K562 (cell line): Measurements from ENCODE around the gene SFMBT2. TPM values are rescaled to one million over a fixed set of nuclear protein-coding genes. Genes with fewer than 3 reads are reported as not detected.

Experiments
- ATAC-seq: fragments of 200-7000 bp; cut with Tn5 transposase; 3 replicates; pipeline ENCODE4 v1.9.1; 2020; ENCODE audit warnings: moderate library complexity
- BruUV-seq: library from RNA; stranded (reverse); fragments of 400-500 nt; replicated peaks from 2 replicates; lab custom pipeline; 2021; lab: Mats Ljungman, UMichigan
- CTCF ChIA-PET: fragments of 300-600 bp; formaldehyde crosslinking; extraction: SDS; loops from one replicate; lab custom pipeline; 2021; ENCODE audit warnings: low intra/inter-chr PET ratio; lab: Yijun Ruan, JAX
- POLR2A ChIA-PET: fragments of 300-600, 350-650 bp; sonication (Branson Sonifier 250); formaldehyde crosslinking; extraction: SDS; loops from one replicate; lab custom pipeline; 2021; ENCODE audit warnings: antibody characterized with exemption, inconsistent platforms; lab: Yijun Ruan, JAX
- DNase-seq, 4 experiments: peaks; one replicate each; pipeline versions ENCODE4 v3.0.0 to v3.0.0-alpha.2; 2011 to 2018; ENCODE audit warnings: low spot score in 3 of 4, mixed read lengths in 3 of 4; ENCODE audit errors: extremely low read depth in 1 of 4
- FAIRE-seq: peaks from 2 replicates; lab custom pipeline; 2011; peaks lifted over from hg19 to GRCh38; lab: Jason Lieb, UNC
- H2AFZ ChIP-seq: 2 replicates; pipeline ENCODE4 v1.6.0; 2011; ENCODE audit warnings: low read depth, low read length, control low read depth, inconsistent platforms
- H3K27ac ChIP-seq: fragments of 200-600 bp; 3 replicates; pipeline ENCODE4 v1.8.0; 2011; ENCODE audit warnings: low read depth, mild to moderate bottlenecking, control low read depth, inconsistent platforms, low read length, moderate library complexity, mixed read lengths; ENCODE audit errors: extremely low read depth
- H3K27me3 ChIP-seq, 2 experiments: fragments of 300-600 bp in 1 of 2; 2 replicates in 1 of 2; 3 replicates in 1 of 2; pipeline versions ENCODE4 v1.6.0 to v1.8.0; 2011; ENCODE audit warnings: inconsistent platforms in 2 of 2, low read length in 2 of 2, mild to moderate bottlenecking in 1 of 2, mixed read lengths in 1 of 2, moderate library complexity in 1 of 2; ENCODE audit not compliant: control insufficient read depth in 2 of 2, insufficient read depth in 2 of 2
- H3K36me3 ChIP-seq: fragments of 300-600 bp; 3 replicates; pipeline ENCODE4 v1.8.0; 2011; ENCODE audit warnings: mild to moderate bottlenecking, low read length, inconsistent platforms; ENCODE audit not compliant: control insufficient read depth, insufficient read depth
- H3K4me1 ChIP-seq, 2 experiments: fragments of 200-600 bp in 1 of 2; replicated peaks in 1 of 2; 2 replicates in 1 of 2; 3 replicates in 1 of 2; pipeline versions ENCODE4 v1.5.1 to v1.8.0; 2011; ENCODE audit warnings: inconsistent platforms in 2 of 2, low read length in 2 of 2, mild to moderate bottlenecking in 1 of 2, mixed read lengths in 1 of 2, moderate library complexity in 1 of 2; ENCODE audit not compliant: control insufficient read depth in 2 of 2, insufficient read depth in 2 of 2
- H3K4me2 ChIP-seq: 2 replicates; pipeline ENCODE4 v1.6.1; 2011; ENCODE audit warnings: low read length, control low read depth, inconsistent platforms, mixed read lengths; ENCODE audit not compliant: insufficient read depth
- H3K4me3 ChIP-seq: fragments of 200-600 bp; sonication (generic), shearing (Covaris generic); 2 replicates; pipeline ENCODE4 v1.5.1; 2016; ENCODE audit warnings: control low read depth, inconsistent platforms
- H3K79me2 ChIP-seq: fragments of 200-600 bp; 3 replicates; pipeline ENCODE4 v1.8.0; 2011; ENCODE audit warnings: low read length, inconsistent platforms; ENCODE audit not compliant: control insufficient read depth, insufficient read depth
- H3K9ac ChIP-seq, 2 experiments: 2 replicates each; pipeline versions ENCODE4 v1.6.0 to v1.6.1; 2011; ENCODE audit warnings: low read depth in 2 of 2, low read length in 2 of 2, control low read depth in 1 of 2, inconsistent platforms in 1 of 2, mild to moderate bottlenecking in 1 of 2, mixed read lengths in 1 of 2; ENCODE audit not compliant: insufficient read depth in 1 of 2
- H3K9me1 ChIP-seq: one replicate; pipeline ENCODE4 v1.6.0; 2011; ENCODE audit warnings: inconsistent platforms, mild to moderate bottlenecking, low read length, moderate library complexity; ENCODE audit not compliant: control insufficient read depth, insufficient read depth
- H3K9me3 ChIP-seq: replicated peaks from 2 replicates; pipeline ENCODE4 v1.5.1; 2011; ENCODE audit warnings: low read depth, low read length, inconsistent platforms; ENCODE audit not compliant: control insufficient read depth, insufficient read depth
- H4K20me1 ChIP-seq: replicated peaks from 2 replicates; pipeline ENCODE4 v1.6.1; 2011; ENCODE audit warnings: low read length, inconsistent platforms, mixed read lengths; ENCODE audit not compliant: control insufficient read depth, insufficient read depth
- CAMTA2 ChIP-seq: fragments of 250-450 bp; sonication (Bioruptor Pico); conservative IDR thresholded peaks from 2 replicates; pipeline ENCODE4 v1.5.1; 2022
- CHD1 ChIP-seq: fragments of 200-600 bp; sonication (generic); IDR thresholded peaks from one replicate; pipeline ENCODE4 v1.6.1; 2012; ENCODE audit warnings: mild to moderate bottlenecking, moderate library complexity, low read length, inconsistent platforms
- DPF2 ChIP-seq: fragments of 450-650 bp; IDR thresholded peaks from 2 replicates; pipeline ENCODE4 v1.6.1; 2016
- EZH2 ChIP-seq: IDR thresholded peaks from 2 replicates; pipeline ENCODE4 v1.6.1; 2012; ENCODE audit warnings: low read depth, mild to moderate bottlenecking, inconsistent platforms, low read length, borderline replicate concordance
- HLTF ChIP-seq: fragments of 450-650 bp; IDR thresholded peaks from 2 replicates; pipeline ENCODE4 v1.6.1; 2016
- HNRNPH1 ChIP-seq: fragments of 200-400 bp; formaldehyde crosslinking; optimal IDR thresholded peaks from 2 replicates; pipeline ENCODE3; 2017; ENCODE audit warnings: low read depth, mild to moderate bottlenecking, low read length, moderate library complexity
- IRF2 ChIP-seq: sonication (generic); formaldehyde crosslinking; IDR thresholded peaks from 2 replicates; pipeline ENCODE4 v1.8.1; 2022; ENCODE audit warnings: mild to moderate bottlenecking, missing genetic modification reagents
- KLF16 ChIP-seq: IDR thresholded peaks from 2 replicates; pipeline ENCODE4 v1.6.1; 2016; ENCODE audit warnings: antibody characterized with exemption
- L3MBTL2 ChIP-seq: fragments of 450-650 bp; IDR thresholded peaks from 2 replicates; pipeline ENCODE4 v1.6.1; 2016; ENCODE audit warnings: mild to moderate bottlenecking, moderate library complexity
- MAFF ChIP-seq: IDR thresholded peaks from 2 replicates; pipeline ENCODE4 v1.6.1; 2012; ENCODE audit warnings: low read length, improper control_type of control experiment
- MAFK ChIP-seq: IDR thresholded peaks from 2 replicates; pipeline ENCODE4 v1.6.1; 2011; ENCODE audit warnings: low read length, improper control_type of control experiment
- RBM14 ChIP-seq: fragments of 200-400 bp; formaldehyde crosslinking; IDR thresholded peaks from 2 replicates; pipeline ENCODE4 v1.6.1; 2018; ENCODE audit warnings: low read depth, mild to moderate bottlenecking, low read length, moderate library complexity, borderline replicate concordance; ENCODE audit not compliant: insufficient read depth
- TAF7 ChIP-seq: fragments of 450-650 bp; IDR thresholded peaks from 2 replicates; pipeline ENCODE4 v1.6.1; 2016; ENCODE audit warnings: missing genetic modification characterization, missing compliant biosample characterization
- XRCC3 ChIP-seq: fragments of 450-650 bp; IDR thresholded peaks from 2 replicates; pipeline ENCODE4 v1.6.1; 2017; ENCODE audit warnings: mild to moderate bottlenecking, moderate library complexity
- ZNF134 ChIP-seq: fragments of 250-450 bp; sonication (Bioruptor Pico); conservative IDR thresholded peaks from 2 replicates; pipeline ENCODE4 v1.4.0; 2020
- ZNF77 ChIP-seq: fragments of 250-450 bp; sonication (Bioruptor Pico); IDR thresholded peaks from 2 replicates; pipeline ENCODE4 v1.5.0; 2020
- ZNF79 ChIP-seq: fragments of 250-450 bp; sonication (Bioruptor Pico); IDR thresholded peaks from 2 replicates; pipeline ENCODE4 v1.4.0; 2020; ENCODE audit warnings: low read depth, mild to moderate bottlenecking, moderate library complexity
- WGBS: fragments of 100-300 bp; shearing (Covaris generic); methylation state at CpG from one replicate; pipeline ENCODE4 v1.1.6; 2016; ENCODE audit warnings: low coverage, mixed read lengths; ENCODE audit not compliant: insufficient coverage; ENCODE audit errors: missing lambda C conversion rate; 5-methylcytosine and 5-hydroxymethylcytosine counted together
- in situ Hi-C: fragments of 300-500 bp; cut with MboI; formaldehyde crosslinking; loops from 4 replicates; pipeline ENCODE4 v1.15.0; 2018; ENCODE audit warnings: inconsistent platforms, mixed read lengths
- intact Hi-C: fragments of 100-400 bp; cut with micrococcal nuclease; formaldehyde crosslinking; loops from 2 replicates; pipeline ENCODE4 v1.14.2; 2022
- polyA plus RNA-seq, 8 experiments: library from polyadenylated mRNA; depleted of rRNA in 4 of 8; stranded (reverse) in 5 of 8; unstranded in 3 of 8; fragments of >200 nt; fragmentation: Nextera tagmentation in 2 of 8; fragmentation: Illumina TruSeq in 1 of 8; extraction: Ambion mirVana in 2 of 8; extraction: Trizol in 1 of 8; gene quantifications; 2 replicates each; pipeline versions ENCODE4 v1.2.1 to v1.2.3, GENCODE V29; 2011 to 2014; ENCODE audit warnings: inconsistent platforms in 1 of 8, missing spikeins in 1 of 8
- total RNA-seq, 7 experiments: library from RNA; depleted of rRNA in 6 of 7; stranded (reverse); fragments of >200 nt in 6 of 7; fragmentation: Illumina TruSeq in 2 of 7; extraction: Trizol in 2 of 7; gene quantifications; 2 replicates each; pipeline versions ENCODE4 v1.2.1 to v1.2.3, GENCODE V29; 2011 to 2021; ENCODE audit warnings: low replicate concordance in 1 of 7
- TF ChIP-seq, protein P1 (sequence below): sonication (generic); formaldehyde crosslinking; IDR thresholded peaks from 2 replicates; pipeline ENCODE4 v1.8.1; 2023; ENCODE audit warnings: mild to moderate bottlenecking, missing genetic modification reagents
- TF ChIP-seq, protein P2 (sequence below), 2 experiments: IDR thresholded peaks; 2 replicates each; pipeline ENCODE4 v1.6.1; 2011; ENCODE audit warnings: borderline replicate concordance in 1 of 2, control low read depth in 1 of 2, low read depth in 1 of 2, low read length in 1 of 2, mild to moderate bottlenecking in 1 of 2, mixed read lengths in 1 of 2, moderate library complexity in 1 of 2; ENCODE audit not compliant: insufficient read depth in 1 of 2, insufficient read length in 1 of 2, poor library complexity in 1 of 2, severe bottlenecking in 1 of 2; ENCODE audit errors: extremely low read depth in 1 of 2
- TF ChIP-seq, protein P3 (sequence below): fragments of 450-650 bp; IDR thresholded peaks from 2 replicates; pipeline ENCODE4 v1.6.1; 2018; ENCODE audit warnings: mild to moderate bottlenecking, low read depth; ENCODE audit not compliant: partially characterized antibody

SFMBT2 gene
- total and polyA plus RNA-seq, 9 of the 15 experiments (the other 6 are each of a cell fraction or from before 2014, with no cell fraction given), result 1.2 to 13.6 (median 7.6) TPM

DNA sequence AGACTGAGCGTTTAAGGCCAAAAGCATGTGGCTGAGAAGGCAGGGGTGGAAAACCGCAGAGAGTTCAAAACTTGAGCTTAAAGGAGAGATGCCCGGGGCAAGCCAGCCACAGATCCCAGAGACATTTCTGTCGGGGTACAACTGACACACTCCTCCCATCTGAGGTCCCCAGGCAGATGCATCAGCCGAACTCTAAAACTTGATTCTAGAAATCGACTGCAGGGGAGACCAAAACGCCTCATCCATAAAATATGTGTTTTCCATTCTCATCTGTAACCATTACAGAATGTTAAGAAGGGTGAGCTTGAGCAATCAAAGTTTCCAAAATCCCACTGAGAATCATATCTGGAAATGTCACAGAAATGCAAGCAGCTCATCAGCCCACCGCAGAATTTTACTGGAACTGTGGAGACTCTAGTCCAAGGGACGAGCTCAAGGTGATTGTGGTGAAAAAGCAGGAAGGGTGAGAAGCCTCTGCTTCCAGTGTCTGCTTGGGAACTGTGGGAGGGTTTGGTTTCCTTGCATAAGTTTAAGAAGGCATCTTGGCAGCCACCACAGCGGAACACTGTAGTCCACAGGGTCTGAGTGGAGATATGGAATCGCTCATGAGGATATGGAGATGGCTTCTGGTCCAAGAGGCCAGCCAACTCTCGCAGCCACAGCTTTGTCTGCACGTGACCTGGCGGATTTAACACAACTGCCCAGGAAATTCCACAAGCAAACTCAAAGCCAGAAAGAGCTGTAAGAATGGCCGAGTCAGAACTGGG lies 249.2 kb downstream of the SFMBT2 start:
- no peak for FAIRE-seq
- in situ Hi-C loops, result no loop called here

More for the DNA sequence above, 249.2 kb downstream of the SFMBT2 start:
- H4K20me1 ChIP-seq, result no peaks in the 10 kb centered on the region
- no peak overlapping the region for H3K27ac ChIP-seq
- H3K4me2 ChIP-seq, result no peak overlapping the region
- DNase-seq, result no peak
- no peak for ATAC-seq
- peaks cover 40% of the 10 kb centered on the region; the same call in 2 of the 3 replicates for H3K36me3 ChIP-seq
- no TSS peak for BruUV-seq
- no peak overlapping the region for H2AFZ ChIP-seq
- no peaks in the 10 kb centered on the region; a peak in 1 of 5 replicates for H3K27me3 ChIP-seq
- TF ChIP-seq ZNF79 (CRISPR knock-in tag), result no peak
- no peak for TF ChIP-seq XRCC3
- TF ChIP-seq MAFK, result no peak
- no peak for TF ChIP-seq ZNF134 (CRISPR knock-in tag)
- TF ChIP-seq, protein P1, sequence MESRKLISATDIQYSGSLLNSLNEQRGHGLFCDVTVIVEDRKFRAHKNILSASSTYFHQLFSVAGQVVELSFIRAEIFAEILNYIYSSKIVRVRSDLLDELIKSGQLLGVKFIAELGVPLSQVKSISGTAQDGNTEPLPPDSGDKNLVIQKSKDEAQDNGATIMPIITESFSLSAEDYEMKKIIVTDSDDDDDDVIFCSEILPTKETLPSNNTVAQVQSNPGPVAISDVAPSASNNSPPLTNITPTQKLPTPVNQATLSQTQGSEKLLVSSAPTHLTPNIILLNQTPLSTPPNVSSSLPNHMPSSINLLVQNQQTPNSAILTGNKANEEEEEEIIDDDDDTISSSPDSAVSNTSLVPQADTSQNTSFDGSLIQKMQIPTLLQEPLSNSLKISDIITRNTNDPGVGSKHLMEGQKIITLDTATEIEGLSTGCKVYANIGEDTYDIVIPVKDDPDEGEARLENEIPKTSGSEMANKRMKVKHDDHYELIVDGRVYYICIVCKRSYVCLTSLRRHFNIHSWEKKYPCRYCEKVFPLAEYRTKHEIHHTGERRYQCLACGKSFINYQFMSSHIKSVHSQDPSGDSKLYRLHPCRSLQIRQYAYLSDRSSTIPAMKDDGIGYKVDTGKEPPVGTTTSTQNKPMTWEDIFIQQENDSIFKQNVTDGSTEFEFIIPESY, result no peak
- TF ChIP-seq CAMTA2, result no peak
- no peak for TF ChIP-seq RBM14
- TF ChIP-seq DPF2, result no peak
- no peak for TF ChIP-seq TAF7 (tag)
- no peak for TF ChIP-seq MAFF
- TF ChIP-seq, protein P2, sequence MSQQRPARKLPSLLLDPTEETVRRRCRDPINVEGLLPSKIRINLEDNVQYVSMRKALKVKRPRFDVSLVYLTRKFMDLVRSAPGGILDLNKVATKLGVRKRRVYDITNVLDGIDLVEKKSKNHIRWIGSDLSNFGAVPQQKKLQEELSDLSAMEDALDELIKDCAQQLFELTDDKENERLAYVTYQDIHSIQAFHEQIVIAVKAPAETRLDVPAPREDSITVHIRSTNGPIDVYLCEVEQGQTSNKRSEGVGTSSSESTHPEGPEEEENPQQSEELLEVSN (IDR thresholded peaks at IDR 0.05; ENCODE audit: borderline replicate concordance in 1 of 2, extremely low read depth in 1 of 2, insufficient read depth in 1 of 2, insufficient read length in 1 of 2, low read depth in 1 of 2, low read length in 1 of 2, poor library complexity in 1 of 2, severe bottlenecking in 1 of 2), result no peak
- no peak for TF ChIP-seq IRF2 (CRISPR knock-in tag)
- TF ChIP-seq CHD1, result no peak
- no peak for TF ChIP-seq EZH2
- TF ChIP-seq ZNF77 (CRISPR knock-in tag), result no peak
- no peak for TF ChIP-seq HNRNPH1
- TF ChIP-seq HLTF, result no peak
- no peak for TF ChIP-seq KLF16
- TF ChIP-seq L3MBTL2, result no peak
- TF ChIP-seq, protein P3, sequence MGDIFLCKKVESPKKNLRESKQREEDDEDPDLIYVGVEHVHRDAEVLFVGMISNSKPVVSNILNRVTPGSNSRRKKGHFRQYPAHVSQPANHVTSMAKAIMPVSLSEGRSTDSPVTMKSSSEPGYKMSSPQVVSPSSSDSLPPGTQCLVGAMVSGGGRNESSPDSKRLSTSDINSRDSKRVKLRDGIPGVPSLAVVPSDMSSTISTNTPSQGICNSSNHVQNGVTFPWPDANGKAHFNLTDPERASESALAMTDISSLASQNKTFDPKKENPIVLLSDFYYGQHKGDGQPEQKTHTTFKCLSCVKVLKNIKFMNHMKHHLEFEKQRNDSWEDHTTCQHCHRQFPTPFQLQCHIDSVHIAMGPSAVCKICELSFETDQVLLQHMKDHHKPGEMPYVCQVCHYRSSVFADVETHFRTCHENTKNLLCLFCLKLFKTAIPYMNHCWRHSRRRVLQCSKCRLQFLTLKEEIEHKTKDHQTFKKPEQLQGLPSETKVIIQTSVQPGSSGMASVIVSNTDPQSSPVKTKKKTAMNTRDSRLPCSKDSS, result no peak
- no peaks in the 10 kb centered on the region for H3K9me1 ChIP-seq
- H3K79me2 ChIP-seq, result no peaks in the 10 kb centered on the region
- H3K9ac ChIP-seq, result no peak overlapping the region
- intact Hi-C loops, result no loop called here
- 57% methylated on average over 15 of the region's 15 CpGs for WGBS
- no peaks in the 10 kb centered on the region for H3K9me3 ChIP-seq
- no peaks in the 10 kb centered on the region; a peak in 1 of 5 replicates for H3K4me1 ChIP-seq
- CTCF ChIA-PET, result no interaction called here
- H3K4me3 ChIP-seq, result no peak overlapping the region
- POLR2A ChIA-PET, result interaction anchor here (0.8 kb wide), 1 partner anchor 12 kb away, joined by 3 read pairs; no protein-coding TSS in a partner anchor
